Left cardiac atrium (tissue), 4 donors: ENCODE data around the gene PEX7. TPM values are rescaled to one million over a fixed set of nuclear protein-coding genes. Genes with fewer than 3 reads are reported as not detected.
"Not testable (repeated sequence)": the region's sequence is repeated elsewhere in the genome, so short reads cannot be mapped to it uniquely, and the experiment has no call there.

Source experiments
- ATAC-seq, 2 donors: fragments of 200-7000 bp; cut with Tn5 transposase; one replicate each; pipeline ENCODE4 v1.9.1; 2020; ENCODE audit warnings: mild to moderate bottlenecking in 2 of 2, moderate library complexity in 2 of 2
- DNase-seq: peaks from one replicate; pipeline ENCODE4 v3.0.0-alpha.2; 2020
- intact Hi-C, 2 donors: fragments of 100-400 bp; cut with DNase I; formaldehyde crosslinking; loops; one replicate each; pipeline versions ENCODE4 v1.14.1 to v1.15.1; 2022 to 2023
- total RNA-seq, 2 donors: library from RNA; stranded (reverse); fragmentation: NEBNext Ultra II Directional; extraction: Animal tissue kit (Norgen Biotek cat#: 25700); gene quantifications; one replicate each; pipeline ENCODE4 v1.2.1, GENCODE V29; 2021
- donor health status: DM: no; HTN: yes; CAD: no.
- donor health status: DM: no; HTN: yes; CAD: no; lungs with severe emphysema.
- donor health status: DM: yes; HTN: yes; CAD: no.
- donor health status: Dilated cardiomyopathy.

The PEX7 gene
- total RNA-seq, 2 donors from 2014 or later, result 5.9 to 6.4 TPM

GRCh38 chr6:136788069-136788902 lies 34.1 kb upstream of the PEX7 start:
- ATAC-seq (no peak), DNase-seq (no peak)
- intact Hi-C loops, result no loop called here

- intact Hi-C loops, DNase-seq, ATAC-seq: not testable (repeated sequence)
Measured at GRCh38 chr6:136789440-136789839, 33.0 kb upstream of the PEX7 start.

- no peak for DNase-seq
- intact Hi-C loops, result loop anchor here in 1 of 2 donors (5.0 kb wide), 1 partner anchor 148 kb away; no protein-coding TSS in a partner anchor
- no peak for ATAC-seq
Measured at GRCh38 chr6:136790411-136791295, 31.7 kb upstream of the PEX7 start.

GRCh38 chr6:136791296-136792094 lies 30.9 kb upstream of the PEX7 start:
- DNase-seq (peak; percentile 66), ATAC-seq (peak; percentile 7 to 13)
- intact Hi-C loops, result loop anchor here in 1 of 2 donors (5.0 kb wide), 1 partner anchor 149 kb away; no protein-coding TSS in a partner anchor

- ATAC-seq (no peak), DNase-seq (no peak)
- intact Hi-C loops, result loop anchor here in 1 of 2 donors (5.0 kb wide), 1 partner anchor 150 kb away; no protein-coding TSS in a partner anchor
Measured at GRCh38 chr6:136792095-136792409, 30.3 kb upstream of the PEX7 start.

- DNase-seq (peak; percentile 94), ATAC-seq (peak; percentile 91 to 95)
- intact Hi-C loops, result loop anchor here (1.0 to 5.0 kb wide), 2 partner anchors 148 to 150 kb away; no protein-coding TSS in a partner anchor
Measured at GRCh38 chr6:136792410-136793262, 29.8 kb upstream of the PEX7 start, which contains the start of gene MAP3K5. MAP3K5 (minus strand) TSS chr6:136792477; CDS start chr6:136792157, 320 bp downstream.

- DNase-seq, result no peak
- intact Hi-C loops, result loop anchor here (1.0 to 5.0 kb wide), 2 partner anchors 149 to 151 kb away; no protein-coding TSS in a partner anchor
- ATAC-seq, result no peak
Measured at GRCh38 chr6:136793363-136793762, 29.0 kb upstream of the PEX7 start.

GRCh38 chr6:136795386-136795785 lies 27.0 kb upstream of the PEX7 start:
- ATAC-seq (no peak), DNase-seq (no peak)
- intact Hi-C loops, result no loop called here

- DNase-seq (no peak), ATAC-seq (no peak)
- intact Hi-C loops, result no loop called here
Measured at GRCh38 chr6:136795996-136796395, 26.4 kb upstream of the PEX7 start.

- intact Hi-C loops, result no loop called here
- DNase-seq (no peak), ATAC-seq (no peak)
Measured at GRCh38 chr6:136798044-136798443, 24.3 kb upstream of the PEX7 start.

GRCh38 chr6:136801581-136801980 lies 20.8 kb upstream of the PEX7 start:
- intact Hi-C loops, result no loop called here
- ATAC-seq (no peak), DNase-seq (no peak)

GRCh38 chr6:136803608-136804007 lies 18.8 kb upstream of the PEX7 start:
- intact Hi-C loops, result no loop called here
- ATAC-seq (no peak), DNase-seq (no peak)

- no peak for ATAC-seq
- no peak for DNase-seq
- intact Hi-C loops, result no loop called here
Measured at GRCh38 chr6:136809091-136809860, 13.1 kb upstream of the PEX7 start.

- DNase-seq (no peak), ATAC-seq (no peak)
- intact Hi-C loops, result no loop called here
Measured at GRCh38 chr6:136811272-136811671, 11.1 kb upstream of the PEX7 start.

GRCh38 chr6:136812174-136812573 lies 10.2 kb upstream of the PEX7 start:
- ATAC-seq, result no peak
- intact Hi-C loops, result no loop called here

GRCh38 chr6:136815608-136816007 lies 6.8 kb upstream of the PEX7 start:
- intact Hi-C loops, result not testable (repeated sequence)

More at GRCh38 chr6:136812174-136812573, 10.2 kb upstream of the PEX7 start:
- DNase-seq, result no peak

GRCh38 chr6:136816656-136817055 lies 5.7 kb upstream of the PEX7 start:
- no peak for DNase-seq
- intact Hi-C loops, result no loop called here
- no peak for ATAC-seq

More at GRCh38 chr6:136815608-136816007, 6.8 kb upstream of the PEX7 start:
- ATAC-seq, DNase-seq: not testable (repeated sequence)
